Neural cell (in vitro differentiated cells): ENCODE data around the gene PDE11A. TPM values are rescaled to one million over a fixed set of nuclear protein-coding genes. Genes with fewer than 3 reads are reported as not detected.

Experiments
- H2AFZ ChIP-seq: fragments of 200-600, 300-800 bp; sonication (generic), shearing (Covaris generic); 2 replicates; pipeline ENCODE4 v1.6.0; 2014; ENCODE audit warnings: low read depth, mild to moderate bottlenecking, antibody characterized with exemption, low read length, moderate library complexity
- H3F3A ChIP-seq: fragments of 200-600 bp; shearing (Covaris generic); 2 replicates; pipeline ENCODE4 v1.6.1; 2016; ENCODE audit warnings: mild to moderate bottlenecking, moderate library complexity, mixed read lengths, antibody characterized with exemption, low read length; ENCODE audit not compliant: insufficient read depth, poor library complexity, severe bottlenecking
- H3K27ac ChIP-seq: fragments of 200-600, 300-800 bp; sonication (generic), shearing (Covaris generic); 2 replicates; pipeline ENCODE4 v1.5.1; 2014; ENCODE audit warnings: mild to moderate bottlenecking, low read length, moderate library complexity
- H3K27me3 ChIP-seq: fragments of 300-800, 200-600 bp; sonication (generic), shearing (Covaris generic); 2 replicates; pipeline ENCODE4 v1.6.0; 2014; ENCODE audit warnings: mild to moderate bottlenecking, low read depth, low read length, moderate library complexity; ENCODE audit not compliant: insufficient read depth
- H3K36me3 ChIP-seq: fragments of 300-800, 200-600 bp; sonication (generic), shearing (Covaris generic); 2 replicates; pipeline ENCODE4 v1.5.1; 2014; ENCODE audit warnings: mild to moderate bottlenecking, antibody characterized with exemption, low read length, moderate library complexity; ENCODE audit not compliant: insufficient read depth
- H3K4me2 ChIP-seq: fragments of 300-800, 200-600 bp; sonication (generic), shearing (Covaris generic); 2 replicates; pipeline ENCODE4 v1.6.0; 2014; ENCODE audit warnings: mild to moderate bottlenecking, low read length
- H3K4me3 ChIP-seq: fragments of 300-800, 200-600 bp; sonication (generic), shearing (Covaris generic); 2 replicates; pipeline ENCODE4 v1.5.1; 2014; ENCODE audit warnings: mild to moderate bottlenecking, low read length, moderate library complexity
- H3K79me2 ChIP-seq: fragments of 200-600 bp; shearing (Covaris generic); replicated peaks from 2 replicates; pipeline ENCODE4 v1.6.0; 2014; ENCODE audit warnings: mild to moderate bottlenecking, low read length, moderate library complexity; ENCODE audit not compliant: insufficient read depth
- H3K9ac ChIP-seq: fragments of 300-800, 200-600 bp; sonication (generic), shearing (Covaris generic); 2 replicates; pipeline ENCODE4 v1.6.1; 2016; ENCODE audit warnings: mild to moderate bottlenecking, low read length, mixed read lengths
- H3K9me2 ChIP-seq: fragments of 200-600 bp; shearing (Covaris generic); 2 replicates; pipeline ENCODE4 v1.6.1; 2016; ENCODE audit warnings: mild to moderate bottlenecking, low read length, mixed read lengths; ENCODE audit not compliant: insufficient read depth
- H3K9me3 ChIP-seq: fragments of 200-600, 300-800 bp; sonication (generic), shearing (Covaris generic); 2 replicates; pipeline ENCODE4 v1.6.1; 2016; ENCODE audit warnings: mild to moderate bottlenecking, mixed run types, low read length, moderate library complexity, mixed read lengths
- H4K20me1 ChIP-seq: fragments of 200-600 bp; shearing (Covaris generic); 2 replicates; pipeline ENCODE4 v1.6.1; 2016; ENCODE audit warnings: mild to moderate bottlenecking, mixed run types; ENCODE audit not compliant: insufficient read depth
- CTCF ChIP-seq: fragments of 450-650 bp; IDR thresholded peaks from 2 replicates; pipeline ENCODE4 v1.5.1; 2014; ENCODE audit warnings: antibody characterized with exemption, mild to moderate bottlenecking, moderate library complexity; ENCODE audit not compliant: poor library complexity, severe bottlenecking
- EP300 ChIP-seq: fragments of 450-650 bp; conservative IDR thresholded peaks from 2 replicates; pipeline ENCODE4 v1.6.1; 2014; ENCODE audit warnings: antibody characterized with exemption, mild to moderate bottlenecking, moderate library complexity; ENCODE audit not compliant: poor library complexity, severe bottlenecking
- EZH2 ChIP-seq: fragments of 200-600, 300-800 bp; shearing (Covaris generic), sonication (generic); IDR thresholded peaks from 2 replicates; pipeline ENCODE4 v1.6.1; 2014; ENCODE audit warnings: antibody characterized with exemption, low read length, borderline replicate concordance, mild to moderate bottlenecking; ENCODE audit not compliant: insufficient read depth, poor library complexity, severe bottlenecking
- MXI1 ChIP-seq: fragments of 450-650 bp; conservative IDR thresholded peaks from 2 replicates; pipeline ENCODE4 v1.6.1; 2014; ENCODE audit warnings: antibody characterized with exemption, mild to moderate bottlenecking; ENCODE audit not compliant: poor library complexity, severe bottlenecking
- POLR2AphosphoS5 ChIP-seq: IDR thresholded peaks from 2 replicates; pipeline ENCODE4 v1.6.1; 2012
- RAD21 ChIP-seq: fragments of 450-650 bp; conservative IDR thresholded peaks from 2 replicates; pipeline ENCODE4 v1.6.1; 2014; ENCODE audit warnings: antibody characterized with exemption, mild to moderate bottlenecking, moderate library complexity
- REST ChIP-seq: IDR thresholded peaks from 2 replicates; pipeline ENCODE4 v1.6.1; 2012; ENCODE audit warnings: borderline replicate concordance
- SMC3 ChIP-seq: fragments of 450-650 bp; conservative IDR thresholded peaks from 2 replicates; pipeline ENCODE4 v1.6.1; 2014; ENCODE audit warnings: antibody characterized with exemption, mild to moderate bottlenecking, moderate library complexity; ENCODE audit not compliant: poor library complexity
- TAF1 ChIP-seq: IDR thresholded peaks from 2 replicates; pipeline ENCODE4 v1.6.1; 2012; ENCODE audit warnings: low read depth
- polyA minus RNA-seq: library from RNA; depleted of rRNA, polyadenylated mRNA; stranded (reverse); fragments of >200 nt; gene quantifications from 2 replicates; pipeline ENCODE4 v1.2.3, GENCODE V29; 2014
- polyA plus RNA-seq: library from polyadenylated mRNA; depleted of rRNA; stranded (reverse); fragments of >200 nt; gene quantifications from 2 replicates; pipeline ENCODE4 v1.2.3, GENCODE V29; 2014

PDE11A gene
- polyA plus RNA-seq (0.14 and 0.89 TPM in 2 replicates), polyA minus RNA-seq (0.58 and 0.97 TPM in 2 replicates)

- no peaks in the 10 kb centered on the region for H3K79me2 ChIP-seq
- peak within 1 kb of the TSS; percentile 36 for H3K4me2 ChIP-seq
- H3K36me3 ChIP-seq: no peaks in the 10 kb centered on the region
- peak within 1 kb of the TSS; percentile 52 for H3K9ac ChIP-seq
- no peaks in the 10 kb centered on the region for H3K9me3 ChIP-seq
- H4K20me1 ChIP-seq: no peaks in the 10 kb centered on the region
- no peaks in the 10 kb centered on the region for H3K9me2 ChIP-seq
- peak within 1 kb of the TSS; percentile 70 for H3K4me3 ChIP-seq
- H3F3A ChIP-seq: no peaks in the 10 kb centered on the region
- no peak within 1 kb of the TSS for H3K27ac ChIP-seq
- peaks cover 11% of the 10 kb centered on the region for H3K27me3 ChIP-seq
- H2AFZ ChIP-seq: peak within 1 kb of the TSS; percentile 12
- TF ChIP-seq EZH2 (no peak), RAD21 (peak; percentile 27), MXI1 (no peak), CTCF (no peak), SMC3 (no peak)
Observed at GRCh38 chr2:178072383-178073301, at the start of gene PDE11A. Gene PDE11A (minus strand): TSS chr2:178072777. CDS start chr2:178072437, 340 bp downstream.

- no peaks in the 10 kb centered on the region for H3K36me3 ChIP-seq
- no peaks in the 10 kb centered on the region for H3K27me3 ChIP-seq
- TF ChIP-seq EZH2: no peak
- TF ChIP-seq CTCF: no peak
- no peak for TF ChIP-seq RAD21
- TF ChIP-seq REST: no peak
- TF ChIP-seq TAF1: no peak
- no peak for TF ChIP-seq MXI1
- no peak for TF ChIP-seq SMC3
- TF ChIP-seq POLR2AphosphoS5: no peak
- no peak for TF ChIP-seq EP300
- H3K9me3 ChIP-seq: no peaks in the 10 kb centered on the region
- H4K20me1 ChIP-seq: no peaks in the 10 kb centered on the region
- no peak overlapping the region for H3K9ac ChIP-seq
- no peaks in the 10 kb centered on the region for H3K9me2 ChIP-seq
- no peak overlapping the region for H3K4me3 ChIP-seq
- H2AFZ ChIP-seq: no peak overlapping the region
- H3K4me2 ChIP-seq: no peak overlapping the region
- H3F3A ChIP-seq: no peaks in the 10 kb centered on the region
- H3K27ac ChIP-seq: no peak overlapping the region
- no peaks in the 10 kb centered on the region for H3K79me2 ChIP-seq
Observed at GRCh38 chr2:178119179-178119922, 46.8 kb upstream of the PDE11A start.
